Calu3 (cell line): ENCODE results near the gene RADIL. TPM values are rescaled to one million over a fixed set of nuclear protein-coding genes. Genes with fewer than 3 reads are reported as not detected.

ENCODE experiments used
- BruUV-seq: library from RNA; stranded (reverse); fragments of 400-500 nt; replicated peaks from 2 replicates; lab custom pipeline; 2021; lab: Mats Ljungman, UMichigan
- CTCF ChIA-PET: fragments of 300-600 bp; sonication (Branson Sonifier 250); formaldehyde crosslinking; loops from one replicate; lab custom pipeline; 2022; ENCODE audit warnings: antibody characterized with exemption; lab: Charles Lee
- DNase-seq: peaks from one replicate; pipeline ENCODE4 v3.0.0; 2022
- H3K27ac Mint-ChIP-seq: one replicate; pipeline ENCODE4 v1.8.0; 2022; ENCODE audit warnings: mixed read lengths; ENCODE audit not compliant: unreplicated experiment
- H3K27me3 Mint-ChIP-seq: one replicate; pipeline ENCODE4 v1.8.0; 2022; ENCODE audit warnings: mixed read lengths; ENCODE audit not compliant: unreplicated experiment
- H3K36me3 Mint-ChIP-seq: one replicate; pipeline ENCODE4 v1.8.0; 2022; ENCODE audit warnings: mild to moderate bottlenecking, moderate library complexity, mixed read lengths; ENCODE audit not compliant: insufficient read depth, unreplicated experiment
- H3K4me1 Mint-ChIP-seq: one replicate; pipeline ENCODE4 v1.8.0; 2022; ENCODE audit warnings: mild to moderate bottlenecking, low read depth, mixed read lengths; ENCODE audit not compliant: unreplicated experiment
- H3K4me3 Mint-ChIP-seq: one replicate; pipeline ENCODE4 v1.8.0; 2022; ENCODE audit warnings: mild to moderate bottlenecking, low read depth, moderate library complexity, mixed read lengths; ENCODE audit not compliant: unreplicated experiment
- H3K9me3 Mint-ChIP-seq: one replicate; pipeline ENCODE4 v1.8.0; 2022; ENCODE audit warnings: low read depth, mixed read lengths; ENCODE audit not compliant: unreplicated experiment
- CTCF ChIP-seq: fragments of 200-600 bp; IDR thresholded peaks from one replicate; pipeline ENCODE4 v1.8.0; 2022; ENCODE audit warnings: antibody characterized with exemption; ENCODE audit not compliant: unreplicated experiment
- intact Hi-C: fragments of 100-400 bp; cut with micrococcal nuclease; formaldehyde crosslinking; loops from one replicate; pipeline ENCODE4 v1.10.0; 2022; ENCODE audit not compliant: unreplicated experiment
- total RNA-seq: library from RNA; stranded (reverse); gene quantifications from 2 replicates; pipeline ENCODE4 v1.2.3, GENCODE V29; 2022

Gene RADIL
- total RNA-seq, 1 experiment from 2014 or later: 1.8 TPM

- Mint-ChIP-seq H3K4me1 (no peaks in the 10 kb centered on the region), H3K27me3 (peaks cover 56% of the 10 kb centered on the region), H3K4me3 (no peak overlapping the region), H3K9me3 (no peaks in the 10 kb centered on the region), H3K36me3 (peaks cover 5% of the 10 kb centered on the region), H3K27ac (no peak overlapping the region)
- CTCF ChIA-PET: no interaction called here
- TF ChIP-seq CTCF: no peak
- intact Hi-C loops: no loop called here
- no peak for DNase-seq
- BruUV-seq: no TSS peak
Measured at GRCh38 chr7:4886671-4887070, 3.2 kb upstream of the RADIL start.

GRCh38 chr7:4885317-4885807, 1.8 kb upstream of the RADIL start:
- Mint-ChIP-seq H3K27me3 (peaks cover 45% of the 10 kb centered on the region), H3K27ac (no peak overlapping the region), H3K4me1 (no peaks in the 10 kb centered on the region), H3K4me3 (no peak overlapping the region), H3K36me3 (peaks cover 5% of the 10 kb centered on the region), H3K9me3 (no peaks in the 10 kb centered on the region)
- no peak for DNase-seq
- intact Hi-C loops: no loop called here
- CTCF ChIA-PET: no interaction called here
- no peak for TF ChIP-seq CTCF
- no TSS peak for BruUV-seq

GRCh38 chr7:4884164-4884563, 648 bp upstream of the RADIL start:
- Mint-ChIP-seq H3K27me3 (peaks cover 33% of the 10 kb centered on the region), H3K4me1 (no peaks in the 10 kb centered on the region), H3K9me3 (no peaks in the 10 kb centered on the region), H3K36me3 (peaks cover 5% of the 10 kb centered on the region), H3K4me3 (peak overlapping the region; percentile 53), H3K27ac (no peak overlapping the region)
- CTCF ChIA-PET: interaction anchor here (0.5 to 1.6 kb wide), 11 partner anchors 14 to 280 kb away, joined by 3 to 7 read pairs (median 3); no protein-coding TSS in a partner anchor
- TF ChIP-seq CTCF: no peak
- BruUV-seq: no TSS peak
- intact Hi-C loops: no loop called here
- no peak for DNase-seq

- no peaks in the 10 kb centered on the region for H3K4me1 Mint-ChIP-seq
- CTCF ChIA-PET: interaction anchor here (0.6 to 1.6 kb wide), 9 partner anchors 9 to 206 kb away, joined by 3 to 4 read pairs (median 3); no protein-coding TSS in a partner anchor
- peaks cover 31% of the 10 kb centered on the region for H3K27me3 Mint-ChIP-seq
- peak overlapping the region; percentile 53 for H3K4me3 Mint-ChIP-seq
- intact Hi-C loops: no loop called here
- BruUV-seq: no TSS peak
- peaks cover 5% of the 10 kb centered on the region for H3K36me3 Mint-ChIP-seq
- TF ChIP-seq CTCF: no peak
- H3K27ac Mint-ChIP-seq: no peak overlapping the region
- no peak for DNase-seq
- no peaks in the 10 kb centered on the region for H3K9me3 Mint-ChIP-seq
Measured at GRCh38 chr7:4883033-4883371, 514 bp downstream of the RADIL start.
